ENCODE measurements around the gene NID2. TPM values are rescaled to one million over a fixed set of nuclear protein-coding genes. Genes with fewer than 3 reads are reported as not detected.
A peak's percentile ranks its signal among the peaks of the same experiment; 100 is the strongest.

Gene NID2
- 146 and 370 TPM in 2 replicates for total RNA-seq (ENCODE audit: low replicate concordance)

GRCh38 chr14:52068615-52069306, at the start of gene NID2:
NID2 (minus strand) TSS chr14:52069059; CDS start chr14:52068994, 65 bp downstream.
- peak within 1 kb of the TSS; percentile 98 for H3K4me3 ChIP-seq (ENCODE audit: low read depth, low read length)
- peak; percentile 97 for DNase-seq (ENCODE audit: low read depth)
- TF ChIP-seq CTCF (IDR thresholded peaks at IDR 0.05; ENCODE audit: insufficient read depth, low read length), result no peak

GRCh38 chr14:52117111-52117832, 48.4 kb upstream of the NID2 start:
- no peak for TF ChIP-seq CTCF (IDR thresholded peaks at IDR 0.05; ENCODE audit: insufficient read depth, low read length)
- H3K4me3 ChIP-seq (ENCODE audit: low read depth, low read length), result no peak overlapping the region
- no peak for DNase-seq (ENCODE audit: low read depth)

- DNase-seq (ENCODE audit: low read depth), result no peak
- no peak overlapping the region for H3K4me3 ChIP-seq (ENCODE audit: low read depth, low read length)
- TF ChIP-seq CTCF (IDR thresholded peaks at IDR 0.05; ENCODE audit: insufficient read depth, low read length), result no peak
These were observed 46.4 kb upstream of the NID2 start for GRCh38 chr14:52115286-52115685.

- H3K4me3 ChIP-seq (ENCODE audit: low read depth, low read length), result no peak overlapping the region
- no peak for TF ChIP-seq CTCF (IDR thresholded peaks at IDR 0.05; ENCODE audit: insufficient read depth, low read length)
- DNase-seq (ENCODE audit: low read depth), result peak; percentile 56
These were observed 43.6 kb upstream of the NID2 start for GRCh38 chr14:52112336-52113018.

GRCh38 chr14:52111583-52111982, 42.7 kb upstream of the NID2 start:
- H3K4me3 ChIP-seq (ENCODE audit: low read depth, low read length), result no peak overlapping the region
- DNase-seq (ENCODE audit: low read depth), result peak; percentile 79
- TF ChIP-seq CTCF (IDR thresholded peaks at IDR 0.05; ENCODE audit: insufficient read depth, low read length), result no peak

- DNase-seq (ENCODE audit: low read depth), result peak; percentile 84
- no peak for TF ChIP-seq CTCF (IDR thresholded peaks at IDR 0.05; ENCODE audit: insufficient read depth, low read length)
- H3K4me3 ChIP-seq (ENCODE audit: low read depth, low read length), result no peak overlapping the region
These were observed 41.7 kb upstream of the NID2 start for GRCh38 chr14:52110441-52111086.

All from fibroblast of the aortic adventitia (primary cell).